HepG2 (cell line): ENCODE results near the gene CCL27. TPM values are rescaled to one million over a fixed set of nuclear protein-coding genes. Genes with fewer than 3 reads are reported as not detected.

Source experiments
- MIXL1 ChIP-seq: IDR thresholded peaks from 2 replicates; pipeline ENCODE4 v1.6.1; 2016
- NFE2L1 ChIP-seq: sonication (generic); formaldehyde crosslinking; IDR thresholded peaks from 2 replicates; pipeline ENCODE4 v1.4.0; 2020; ENCODE audit warnings: missing genetic modification reagents, mild to moderate bottlenecking, borderline replicate concordance
- NFIB ChIP-seq: sonication (generic); formaldehyde crosslinking; IDR thresholded peaks from 2 replicates; pipeline ENCODE4 v1.9.0; 2021; ENCODE audit warnings: missing genetic modification reagents, mild to moderate bottlenecking, borderline replicate concordance
- NPAS2 ChIP-seq: sonication (generic); formaldehyde crosslinking; IDR thresholded peaks from 2 replicates; pipeline ENCODE4 v1.8.0; 2022; ENCODE audit warnings: mild to moderate bottlenecking, missing genetic modification reagents, borderline replicate concordance
- SMAD9 ChIP-seq: sonication (generic); formaldehyde crosslinking; IDR thresholded peaks from 2 replicates; pipeline ENCODE4 v1.5.1; 2020; ENCODE audit warnings: mild to moderate bottlenecking, missing genetic modification reagents
- TBX2 ChIP-seq: sonication (generic); formaldehyde crosslinking; IDR thresholded peaks from 2 replicates; pipeline ENCODE4 v1.5.0; 2020; ENCODE audit warnings: missing genetic modification reagents, mild to moderate bottlenecking, borderline replicate concordance
- ZNF263 ChIP-seq: sonication (generic); formaldehyde crosslinking; IDR thresholded peaks from 2 replicates; pipeline ENCODE4 v1.4.0; 2020; ENCODE audit warnings: missing genetic modification reagents
- ZNF674 ChIP-seq: sonication (generic); formaldehyde crosslinking; IDR thresholded peaks from 2 replicates; pipeline ENCODE4 v1.5.0; 2020; ENCODE audit warnings: low read depth, mild to moderate bottlenecking, missing genetic modification reagents
- ZNF709 ChIP-seq: sonication (generic); formaldehyde crosslinking; IDR thresholded peaks from 2 replicates; pipeline ENCODE4 v1.5.0; 2020; ENCODE audit warnings: mild to moderate bottlenecking, missing genetic modification reagents
- ZNF740 ChIP-seq: sonication (generic); formaldehyde crosslinking; IDR thresholded peaks from 2 replicates; pipeline ENCODE4 v1.4.0; 2020; ENCODE audit warnings: missing genetic modification reagents
- ZSCAN31 ChIP-seq: sonication (generic); formaldehyde crosslinking; IDR thresholded peaks from 2 replicates; pipeline ENCODE4 v1.5.0; 2020; ENCODE audit warnings: low read depth, mild to moderate bottlenecking, missing genetic modification reagents
- polyA plus RNA-seq, 8 experiments: library from polyadenylated mRNA; depleted of rRNA in 3 of 8; stranded (reverse) in 7 of 8; unstranded in 1 of 8; fragments of >200 nt; fragmentation: Illumina TruSeq in 4 of 8; extraction: Trizol in 4 of 8; gene quantifications; 2 replicates each; pipeline versions ENCODE4 v1.2.1 to v1.2.3, GENCODE V29; 2011 to 2016; ENCODE audit warnings: low read depth in 4 of 8, missing spikeins in 1 of 8, mixed read lengths in 1 of 8; ENCODE audit not compliant: insufficient read depth in 1 of 8
- total RNA-seq, 5 experiments: library from RNA; depleted of rRNA; stranded (reverse); fragments of >200 nt; fragmentation: Illumina TruSeq; extraction: Trizol; gene quantifications; 2 replicates each; pipeline ENCODE4 v1.2.3, GENCODE V29; 2016; ENCODE audit warnings: low read depth in 1 of 5
- TF ChIP-seq, protein P1 (sequence below): sonication (generic); formaldehyde crosslinking; IDR thresholded peaks from 2 replicates; pipeline ENCODE4 v1.5.1; 2020; ENCODE audit warnings: mild to moderate bottlenecking, missing genetic modification reagents, moderate library complexity

The CCL27 gene
- total and polyA plus RNA-seq, 2 of the 13 experiments (the other 11 are each of a cell fraction or from before 2014, with no cell fraction given): not detected

GRCh38 chr9:34628656-34629490 lies 33.6 kb downstream of the CCL27 start, which contains the start of gene ARID3C (continued):
- TF ChIP-seq ZNF740 (CRISPR knock-in tag) (no peak), ZNF263 (0 out of 2 replicates have a peak, but pooled peaks have one; percentile 19), NFIB (CRISPR knock-in tag) (no peak), TBX2 (0 out of 2 replicates have a peak, but pooled peaks have one; percentile 15), MIXL1 (CRISPR knock-in tag) (no peak), NFE2L1 (CRISPR knock-in tag) (peak; percentile 58; the same call in 1 of the 2 replicates), ZNF674 (CRISPR knock-in tag) (0 out of 2 replicates have a peak, but pooled peaks have one; percentile 56), SMAD9 (CRISPR knock-in tag) (no peak), NPAS2 (CRISPR knock-in tag) (no peak), ZNF709 (CRISPR knock-in tag) (no peak), ZSCAN31 (CRISPR knock-in tag) (peak; percentile 58; the same call in 1 of the 2 replicates)
- TF ChIP-seq, protein P1, sequence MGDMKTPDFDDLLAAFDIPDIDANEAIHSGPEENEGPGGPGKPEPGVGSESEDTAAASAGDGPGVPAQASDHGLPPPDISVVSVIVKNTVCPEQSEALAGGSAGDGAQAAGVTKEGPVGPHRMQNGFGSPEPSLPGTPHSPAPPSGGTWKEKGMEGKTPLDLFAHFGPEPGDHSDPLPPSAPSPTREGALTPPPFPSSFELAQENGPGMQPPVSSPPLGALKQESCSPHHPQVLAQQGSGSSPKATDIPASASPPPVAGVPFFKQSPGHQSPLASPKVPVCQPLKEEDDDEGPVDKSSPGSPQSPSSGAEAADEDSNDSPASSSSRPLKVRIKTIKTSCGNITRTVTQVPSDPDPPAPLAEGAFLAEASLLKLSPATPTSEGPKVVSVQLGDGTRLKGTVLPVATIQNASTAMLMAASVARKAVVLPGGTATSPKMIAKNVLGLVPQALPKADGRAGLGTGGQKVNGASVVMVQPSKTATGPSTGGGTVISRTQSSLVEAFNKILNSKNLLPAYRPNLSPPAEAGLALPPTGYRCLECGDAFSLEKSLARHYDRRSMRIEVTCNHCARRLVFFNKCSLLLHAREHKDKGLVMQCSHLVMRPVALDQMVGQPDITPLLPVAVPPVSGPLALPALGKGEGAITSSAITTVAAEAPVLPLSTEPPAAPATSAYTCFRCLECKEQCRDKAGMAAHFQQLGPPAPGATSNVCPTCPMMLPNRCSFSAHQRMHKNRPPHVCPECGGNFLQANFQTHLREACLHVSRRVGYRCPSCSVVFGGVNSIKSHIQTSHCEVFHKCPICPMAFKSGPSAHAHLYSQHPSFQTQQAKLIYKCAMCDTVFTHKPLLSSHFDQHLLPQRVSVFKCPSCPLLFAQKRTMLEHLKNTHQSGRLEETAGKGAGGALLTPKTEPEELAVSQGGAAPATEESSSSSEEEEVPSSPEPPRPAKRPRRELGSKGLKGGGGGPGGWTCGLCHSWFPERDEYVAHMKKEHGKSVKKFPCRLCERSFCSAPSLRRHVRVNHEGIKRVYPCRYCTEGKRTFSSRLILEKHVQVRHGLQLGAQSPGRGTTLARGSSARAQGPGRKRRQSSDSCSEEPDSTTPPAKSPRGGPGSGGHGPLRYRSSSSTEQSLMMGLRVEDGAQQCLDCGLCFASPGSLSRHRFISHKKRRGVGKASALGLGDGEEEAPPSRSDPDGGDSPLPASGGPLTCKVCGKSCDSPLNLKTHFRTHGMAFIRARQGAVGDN (CRISPR knock-in tag): peak; percentile 56
